Mesenchymal stem cell (in vitro differentiated cells and primary cell): ENCODE measurements around the gene BMP15.

ENCODE experiments used
- DNase-seq: peaks from one replicate; pipeline ENCODE4 v3.0.0-alpha.2; 2013
- H2AFZ ChIP-seq: one replicate; pipeline ENCODE4 v1.6.1; 2013; ENCODE audit warnings: low read depth, mild to moderate bottlenecking, control low read depth, inconsistent platforms, low read length, moderate library complexity
- H2AK5ac ChIP-seq: 2 replicates; pipeline ENCODE4 v1.6.1; 2013; ENCODE audit warnings: low read length, moderate library complexity, mild to moderate bottlenecking, inconsistent platforms; ENCODE audit not compliant: severe bottlenecking
- H2BK120ac ChIP-seq: one replicate; pipeline ENCODE4 v1.6.1; 2013; ENCODE audit warnings: low read depth, mild to moderate bottlenecking, inconsistent platforms, low read length, moderate library complexity
- H2BK12ac ChIP-seq, 2 experiments: one replicate each; pipeline ENCODE4 v1.6.1; 2013; ENCODE audit warnings: inconsistent platforms in 2 of 2, low read length in 2 of 2, mild to moderate bottlenecking in 2 of 2, moderate library complexity in 2 of 2, control low read depth in 1 of 2
- H2BK15ac ChIP-seq: one replicate; pipeline ENCODE4 v1.6.1; 2013; ENCODE audit warnings: mild to moderate bottlenecking, low read depth, inconsistent platforms; ENCODE audit not compliant: poor library complexity, severe bottlenecking
- H2BK5ac ChIP-seq: 2 replicates; pipeline ENCODE4 v1.6.1; 2013; ENCODE audit warnings: low read depth, mild to moderate bottlenecking, low read length, control low read depth, inconsistent platforms; ENCODE audit not compliant: poor library complexity, severe bottlenecking
- H3K14ac ChIP-seq, 2 experiments: one replicate each; pipeline ENCODE4 v1.6.1; 2013; ENCODE audit warnings: inconsistent platforms in 2 of 2, low read length in 2 of 2, control low read depth in 1 of 2, mild to moderate bottlenecking in 1 of 2, moderate library complexity in 1 of 2
- H3K18ac ChIP-seq, 2 experiments: one replicate each; pipeline ENCODE4 v1.6.1; 2013; ENCODE audit warnings: inconsistent platforms in 2 of 2, low read length in 2 of 2, control low read depth in 1 of 2, low read depth in 1 of 2, mild to moderate bottlenecking in 1 of 2
- H3K23ac ChIP-seq, 2 experiments: one replicate each; pipeline ENCODE4 v1.6.1; 2013; ENCODE audit warnings: inconsistent platforms in 2 of 2, low read length in 2 of 2, mild to moderate bottlenecking in 2 of 2, moderate library complexity in 2 of 2, control low read depth in 1 of 2
- H3K27ac ChIP-seq: 2 replicates; pipeline ENCODE4 v1.5.1; 2013; ENCODE audit warnings: mild to moderate bottlenecking, moderate library complexity, low read length, control low read depth, inconsistent platforms; ENCODE audit not compliant: poor library complexity, severe bottlenecking
- H3K27me3 ChIP-seq, 2 experiments: 2 replicates each; pipeline versions ENCODE4 v1.6.1 to v1.7.0; 2013; ENCODE audit warnings: low read length in 2 of 2, mild to moderate bottlenecking in 2 of 2, moderate library complexity in 2 of 2, control low read depth in 1 of 2, inconsistent platforms in 1 of 2; ENCODE audit not compliant: control insufficient read depth in 1 of 2, insufficient read depth in 1 of 2
- H3K36me3 ChIP-seq, 2 experiments: 2 replicates each; pipeline versions ENCODE4 v1.6.1 to v1.7.0; 2013; ENCODE audit warnings: low read length in 2 of 2, control low read depth in 1 of 2, inconsistent platforms in 1 of 2, low read depth in 1 of 2, mild to moderate bottlenecking in 1 of 2; ENCODE audit not compliant: insufficient read depth in 2 of 2, control insufficient read depth in 1 of 2
- H3K4ac ChIP-seq, 2 experiments: one replicate each; pipeline ENCODE4 v1.6.1; 2013; ENCODE audit warnings: inconsistent platforms in 2 of 2, low read length in 2 of 2, mild to moderate bottlenecking in 2 of 2, moderate library complexity in 2 of 2, control low read depth in 1 of 2, low read depth in 1 of 2
- H3K4me1 ChIP-seq: 2 replicates; pipeline ENCODE4 v1.6.1; 2013; ENCODE audit warnings: low read depth, low read length, control low read depth; ENCODE audit not compliant: control insufficient read depth, insufficient read depth
- H3K4me2 ChIP-seq: 2 replicates; pipeline ENCODE4 v1.6.1; 2013; ENCODE audit warnings: low read length, mild to moderate bottlenecking, inconsistent platforms; ENCODE audit not compliant: poor library complexity, severe bottlenecking
- H3K4me3 ChIP-seq, 2 experiments: 2 replicates each; pipeline versions ENCODE4 v1.5.1 to v1.7.0; 2013; ENCODE audit warnings: low read length in 2 of 2, mild to moderate bottlenecking in 2 of 2, control low read depth in 1 of 2, low read depth in 1 of 2; ENCODE audit not compliant: insufficient read depth in 1 of 2
- H3K79me1 ChIP-seq: replicated peaks from 2 replicates; pipeline ENCODE4 v1.6.1; 2013; ENCODE audit warnings: mild to moderate bottlenecking, control low read depth, low read length, inconsistent platforms; ENCODE audit not compliant: poor library complexity, severe bottlenecking
- H3K9ac ChIP-seq: 2 replicates; pipeline ENCODE4 v1.7.0; 2013; ENCODE audit warnings: mild to moderate bottlenecking, low read length, moderate library complexity
- H3K9me3 ChIP-seq: 2 replicates; pipeline ENCODE4 v1.7.0; 2013; ENCODE audit warnings: mild to moderate bottlenecking, low read length; ENCODE audit not compliant: control insufficient read depth
- H4K8ac ChIP-seq: one replicate; pipeline ENCODE4 v1.6.1; 2013; ENCODE audit warnings: inconsistent platforms, mild to moderate bottlenecking, low read length, moderate library complexity
- H4K91ac ChIP-seq: one replicate; pipeline ENCODE4 v1.6.1; 2013; ENCODE audit warnings: mild to moderate bottlenecking, low read length, inconsistent platforms
- WGBS: methylation state at CpG from one replicate; pipeline ENCODE4 v1.1.7; 2013; ENCODE audit warnings: mixed read lengths; 5-methylcytosine and 5-hydroxymethylcytosine counted together

BMP15 gene

DNA sequence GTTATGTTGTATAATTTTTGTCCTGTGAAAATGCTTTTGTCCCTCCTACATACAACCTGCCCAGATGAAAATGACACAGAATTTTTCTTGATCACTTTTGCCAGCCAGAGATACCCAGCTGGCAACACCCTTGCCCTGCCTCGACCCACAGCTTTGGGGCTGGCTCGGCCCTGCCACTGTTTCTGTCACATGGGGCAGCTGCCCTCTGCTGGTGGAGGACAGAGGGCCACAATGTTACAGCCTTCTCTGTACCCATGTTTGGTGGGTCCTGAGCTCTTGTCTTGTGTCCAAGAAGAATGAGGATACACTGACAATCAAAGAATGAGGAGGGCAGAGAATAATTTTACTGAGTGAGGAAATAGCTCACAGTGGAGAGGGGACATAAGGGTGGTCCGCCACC lies 31.1 kb downstream of the BMP15 start:
- no peak overlapping the region for H3K9ac ChIP-seq
- no peaks in the 10 kb centered on the region for H3K79me1 ChIP-seq
- H3K4me2 ChIP-seq, result no peak overlapping the region
- H3K14ac ChIP-seq, result no peak overlapping the region
- H2BK15ac ChIP-seq, result no peak overlapping the region
- H4K91ac ChIP-seq, result no peak overlapping the region
- H3K23ac ChIP-seq, result no peak overlapping the region
- no peak overlapping the region for H2AK5ac ChIP-seq
- WGBS, result 40% methylated on average over 3 of the region's 3 CpGs
- H2BK12ac ChIP-seq, result no peak overlapping the region
- no peak overlapping the region for H3K4me3 ChIP-seq
- H2BK120ac ChIP-seq, result no peak overlapping the region
- no peaks in the 10 kb centered on the region for H3K9me3 ChIP-seq
- H2AFZ ChIP-seq, result no peak overlapping the region
- H3K4ac ChIP-seq, result no peak overlapping the region
- no peak for DNase-seq
- no peak overlapping the region for H4K8ac ChIP-seq
- no peaks in the 10 kb centered on the region for H3K4me1 ChIP-seq
- no peak overlapping the region for H2BK5ac ChIP-seq
- H3K27ac ChIP-seq, result no peak overlapping the region
- no peaks in the 10 kb centered on the region for H3K36me3 ChIP-seq
- peaks cover 0 to 13% of the 10 kb centered on the region in 2 experiments for H3K27me3 ChIP-seq
- H3K18ac ChIP-seq, result no peak overlapping the region

DNA sequence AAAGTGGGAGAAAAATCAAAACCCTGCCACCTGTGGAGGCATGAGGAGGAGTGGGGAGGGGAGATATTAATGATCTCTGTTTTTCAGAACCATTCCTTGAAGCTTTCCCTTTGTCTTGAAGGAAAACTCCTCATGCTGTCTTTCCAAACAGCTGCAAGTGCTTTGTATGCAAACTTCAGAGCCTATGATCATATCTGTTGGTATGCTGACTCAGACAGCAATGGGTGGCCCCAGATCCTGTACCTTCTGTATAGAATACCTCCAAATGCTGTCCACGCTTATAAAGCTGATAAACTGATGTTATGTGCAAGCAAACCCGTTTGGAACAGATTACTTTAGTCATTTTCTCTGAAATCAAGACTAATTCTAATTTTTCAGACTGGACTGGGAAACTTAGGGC lies 31.9 kb downstream of the BMP15 start:
- H3K23ac ChIP-seq, result no peak overlapping the region
- no peaks in the 10 kb centered on the region for H3K36me3 ChIP-seq
- no peaks in the 10 kb centered on the region for H3K4me1 ChIP-seq
- no peak overlapping the region for H2BK15ac ChIP-seq
- DNase-seq, result no peak
- no peak overlapping the region for H3K27ac ChIP-seq
- no peaks in the 10 kb centered on the region for H3K79me1 ChIP-seq
- H3K18ac ChIP-seq, result no peak overlapping the region
- no peak overlapping the region for H2BK5ac ChIP-seq
- no peaks in the 10 kb centered on the region for H3K9me3 ChIP-seq
- no peak overlapping the region for H2BK12ac ChIP-seq
- no peak overlapping the region for H3K9ac ChIP-seq
- H3K14ac ChIP-seq, result no peak overlapping the region
- no peak overlapping the region for H3K4me2 ChIP-seq
- no peak overlapping the region for H4K91ac ChIP-seq
- peaks cover 0 to 13% of the 10 kb centered on the region in 2 experiments for H3K27me3 ChIP-seq
- 80% methylated on average over 1 of the region's 2 CpGs for WGBS
- H3K4me3 ChIP-seq, result no peak overlapping the region
- H2AFZ ChIP-seq, result no peak overlapping the region
- no peak overlapping the region for H3K4ac ChIP-seq
- H4K8ac ChIP-seq, result no peak overlapping the region
- no peak overlapping the region for H2AK5ac ChIP-seq
- no peak overlapping the region for H2BK120ac ChIP-seq

DNA sequence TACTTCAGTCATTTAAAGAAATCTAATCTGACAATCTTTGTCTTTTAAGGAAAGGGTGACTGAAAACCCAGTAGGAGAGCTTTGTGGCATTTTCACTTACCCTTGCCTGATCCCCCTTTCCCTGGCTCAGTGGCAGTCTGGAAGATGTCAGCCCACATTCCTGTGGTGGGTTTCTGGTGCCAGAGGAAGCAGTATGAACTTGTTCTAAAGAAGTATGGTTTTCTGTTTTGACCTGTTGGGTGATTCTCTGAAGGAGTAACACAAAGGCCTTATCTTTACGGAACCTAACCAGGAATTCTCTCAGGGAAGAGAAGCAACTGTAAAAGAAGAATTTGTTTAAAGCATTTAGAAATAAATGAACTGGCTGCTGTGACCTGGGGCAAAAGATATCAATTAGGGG lies 41.9 kb downstream of the BMP15 start:
- no peak overlapping the region for H3K18ac ChIP-seq
- no peak overlapping the region for H3K4me2 ChIP-seq
- H3K4me3 ChIP-seq, result no peak overlapping the region
- 100% methylated on average over 1 of the region's 1 CpG for WGBS
- no peak overlapping the region for H3K9ac ChIP-seq
- no peak overlapping the region for H4K8ac ChIP-seq
- H3K14ac ChIP-seq, result no peak overlapping the region
- no peak overlapping the region for H3K27ac ChIP-seq
- no peak overlapping the region for H2AFZ ChIP-seq
- no peaks in the 10 kb centered on the region for H3K4me1 ChIP-seq
- no peaks in the 10 kb centered on the region for H3K79me1 ChIP-seq
- no peak overlapping the region for H2BK5ac ChIP-seq
- no peak overlapping the region for H3K4ac ChIP-seq
- no peak overlapping the region for H2AK5ac ChIP-seq
- H3K9me3 ChIP-seq, result peaks cover 9% of the 10 kb centered on the region
- no peaks in the 10 kb centered on the region for H3K36me3 ChIP-seq
- no peak overlapping the region for H3K23ac ChIP-seq
- no peak overlapping the region for H4K91ac ChIP-seq
- H2BK120ac ChIP-seq, result no peak overlapping the region
- no peak overlapping the region for H2BK12ac ChIP-seq
- peaks cover 0 to 5% of the 10 kb centered on the region in 2 experiments for H3K27me3 ChIP-seq
- no peak overlapping the region for H2BK15ac ChIP-seq
- no peak for DNase-seq

DNA sequence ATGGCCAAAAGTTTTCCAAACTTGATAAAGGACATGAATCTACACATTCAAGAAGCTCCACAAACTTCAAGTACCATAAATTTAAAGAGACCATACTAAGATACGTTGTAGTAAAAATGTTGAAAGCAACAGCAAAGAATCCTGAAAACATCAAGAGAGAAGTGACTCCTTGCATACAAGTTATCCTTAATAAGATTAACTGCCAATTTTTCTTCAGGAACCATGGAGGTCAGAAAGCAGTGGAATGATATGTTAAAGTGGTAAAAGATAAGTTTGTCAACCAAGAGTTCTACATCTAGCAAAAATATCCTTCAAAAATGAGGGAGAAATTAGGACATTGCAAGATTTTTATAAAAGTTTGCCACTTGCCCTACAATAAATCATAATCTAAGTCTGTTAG lies 43.3 kb downstream of the BMP15 start:
- Histone ChIP-seq H3K9me3 (peaks cover 9% of the 10 kb centered on the region), H4K8ac (no peak overlapping the region), H3K18ac (no peak overlapping the region), H3K4ac (no peak overlapping the region), H2AK5ac (no peak overlapping the region), H3K4me2 (no peak overlapping the region), H3K14ac (no peak overlapping the region), H4K91ac (no peak overlapping the region), H2BK120ac (no peak overlapping the region), H2BK15ac (no peak overlapping the region), H3K4me3 (no peak overlapping the region), H2AFZ (no peak overlapping the region), H2BK5ac (no peak overlapping the region), H3K36me3 (no peaks in the 10 kb centered on the region), H3K4me1 (no peaks in the 10 kb centered on the region), H3K9ac (no peak overlapping the region), H3K79me1 (no peaks in the 10 kb centered on the region), H2BK12ac (no peak overlapping the region), H3K27ac (no peak overlapping the region), H3K23ac (no peak overlapping the region), H3K27me3 (peaks cover 0 to 5% of the 10 kb centered on the region in 2 experiments)
- no CpG with 5 or more reads among the region's 1 CpG for WGBS
- DNase-seq, result no peak
